Mucosa of descending colon (tissue), 3 donors: Measurements from ENCODE around the gene PCSK2. TPM values are rescaled to one million over a fixed set of nuclear protein-coding genes. Genes with fewer than 3 reads are reported as not detected.

ENCODE experiments used
- ATAC-seq: fragments of 200-7000 bp; cut with Tn5 transposase; one replicate; pipeline ENCODE4 v1.9.1; 2020; ENCODE audit warnings: mild to moderate bottlenecking, moderate library complexity
- DNase-seq, 3 donors: peaks; one replicate each; pipeline ENCODE4 v3.0.0-alpha.2; 2020
- H3K36me3 ChIP-seq: fragments of 200-600 bp; one replicate; pipeline ENCODE4 v1.8.0; 2021; ENCODE audit warnings: low read depth, mild to moderate bottlenecking
- H3K4me1 ChIP-seq: fragments of 200-600 bp; one replicate; pipeline ENCODE4 v1.8.0; 2021; ENCODE audit warnings: low read depth, mild to moderate bottlenecking
- H3K4me3 ChIP-seq: fragments of 200-600 bp; one replicate; pipeline ENCODE4 v1.8.0; 2021; ENCODE audit warnings: mild to moderate bottlenecking
- H3K9me3 ChIP-seq: fragments of 200-600 bp; one replicate; pipeline ENCODE4 v1.8.0; 2021; ENCODE audit warnings: mild to moderate bottlenecking
- CTCF ChIP-seq: fragments of 200-600 bp; IDR thresholded peaks from one replicate; pipeline ENCODE4 v1.8.0; 2022; ENCODE audit warnings: antibody characterized with exemption, mild to moderate bottlenecking
- intact Hi-C, 2 donors: fragments of 100-400 bp; cut with DNase I in 1 of 2; cut with micrococcal nuclease in 1 of 2; formaldehyde crosslinking; loops; one replicate each; pipeline versions ENCODE4 v1.11.0 to v1.11.1; 2022; cut with DNase I, micrococcal nuclease
- long read RNA-seq, 2 donors: library from polyadenylated mRNA; unstranded; transcript quantifications; one replicate each; pipeline ENCODE4 v2.0.0, GENCODE V29; 2019 to 2021
- total RNA-seq, 3 donors: library from RNA; stranded (reverse); fragmentation: NEBNext Ultra II Directional in 2 of 3; extraction: Animal tissue kit (Norgen Biotek cat#: 25700) in 2 of 3; gene quantifications; one replicate each; pipeline versions ENCODE4 v1.2.1 to v1.2.4, GENCODE V29; 2021 to 2023
- donor health status: DM: no; HTN: no; CAD: no; lungs with moderate emphysema.
- donor health status: DM: no; HTN: no; CAD: no.
- donor health status: DM: no; HTN: yes; CAD: no.

PCSK2 gene, protein sequence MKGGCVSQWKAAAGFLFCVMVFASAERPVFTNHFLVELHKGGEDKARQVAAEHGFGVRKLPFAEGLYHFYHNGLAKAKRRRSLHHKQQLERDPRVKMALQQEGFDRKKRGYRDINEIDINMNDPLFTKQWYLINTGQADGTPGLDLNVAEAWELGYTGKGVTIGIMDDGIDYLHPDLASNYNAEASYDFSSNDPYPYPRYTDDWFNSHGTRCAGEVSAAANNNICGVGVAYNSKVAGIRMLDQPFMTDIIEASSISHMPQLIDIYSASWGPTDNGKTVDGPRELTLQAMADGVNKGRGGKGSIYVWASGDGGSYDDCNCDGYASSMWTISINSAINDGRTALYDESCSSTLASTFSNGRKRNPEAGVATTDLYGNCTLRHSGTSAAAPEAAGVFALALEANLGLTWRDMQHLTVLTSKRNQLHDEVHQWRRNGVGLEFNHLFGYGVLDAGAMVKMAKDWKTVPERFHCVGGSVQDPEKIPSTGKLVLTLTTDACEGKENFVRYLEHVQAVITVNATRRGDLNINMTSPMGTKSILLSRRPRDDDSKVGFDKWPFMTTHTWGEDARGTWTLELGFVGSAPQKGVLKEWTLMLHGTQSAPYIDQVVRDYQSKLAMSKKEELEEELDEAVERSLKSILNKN
- total RNA-seq: 1 to 10 TPM in 2 of 3 donors, under 1 TPM in 1; 0.48 to 5.6 (median 1.4) TPM
- long read RNA-seq, donor 1, full-length matches to known transcripts: 9 of 10 reads
- long read RNA-seq, donor 1, partial matches to known transcripts: 1 of 10 reads
- long read RNA-seq, donor 1, other reads (novel, unspliced or antisense): 0 of 10 reads
- long read RNA-seq, donor 2, full-length matches to known transcripts: 1 of 1 reads
- long read RNA-seq, donor 2, partial matches to known transcripts: 0 of 1 reads
- long read RNA-seq, donor 2, other reads (novel, unspliced or antisense): 0 of 1 reads

- TF ChIP-seq CTCF: no peak
- H3K36me3 ChIP-seq: no peaks in the 10 kb centered on the region
- ATAC-seq: peak; percentile 36
- intact Hi-C loops: no loop called here
- no peaks in the 10 kb centered on the region for H3K9me3 ChIP-seq
- H3K4me1 ChIP-seq: no peaks in the 10 kb centered on the region
- no peak within 1 kb of the TSS for H3K4me3 ChIP-seq
- DNase-seq: peak; percentile 12 to 38 (median 34)
Measured at GRCh38 chr20:17226410-17227218, at the start of gene PCSK2. TSS of gene PCSK2 (plus strand) at chr20:17227040. CDS start at chr20:17227306, 266 bp downstream.

- DNase-seq: no peak
- no peaks in the 10 kb centered on the region for H3K36me3 ChIP-seq
- no peak for TF ChIP-seq CTCF
- no peaks in the 10 kb centered on the region for H3K4me1 ChIP-seq
- intact Hi-C loops: no loop called here
- no peaks in the 10 kb centered on the region for H3K9me3 ChIP-seq
- H3K4me3 ChIP-seq: no peak overlapping the region
- no peak for ATAC-seq
Measured at GRCh38 chr20:17177341-17177740, 49.5 kb upstream of the PCSK2 start.

DNA sequence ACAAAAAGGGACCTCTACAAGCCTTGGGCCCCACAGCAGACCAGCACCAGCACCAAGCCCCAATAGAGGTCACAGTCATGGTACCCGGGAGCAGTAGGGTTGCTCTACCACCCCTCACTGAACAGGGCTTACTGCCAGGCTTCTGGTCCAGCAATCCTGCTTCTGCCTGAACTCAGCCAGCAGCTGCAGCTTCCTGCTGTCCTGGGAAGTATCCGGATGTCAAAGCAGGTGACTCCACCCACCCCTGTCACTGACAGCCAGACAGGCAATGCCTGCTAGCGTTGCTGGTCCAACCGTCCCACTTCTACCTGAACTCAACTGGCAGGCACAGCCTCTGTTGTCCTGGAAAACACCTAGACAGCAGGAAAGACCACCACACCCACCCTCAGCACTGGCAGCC, 47.0 kb upstream of the PCSK2 start:
- TF ChIP-seq CTCF: no peak
- ATAC-seq (no peak), DNase-seq (no peak)
- no peaks in the 10 kb centered on the region for H3K36me3 ChIP-seq
- peaks cover 2% of the 10 kb centered on the region for H3K9me3 ChIP-seq
- H3K4me1 ChIP-seq: no peaks in the 10 kb centered on the region
- intact Hi-C loops: no loop called here
- no peak overlapping the region for H3K4me3 ChIP-seq

- no peak for TF ChIP-seq CTCF
- H3K9me3 ChIP-seq: peaks cover under 1% of the 10 kb centered on the region
- intact Hi-C loops: no loop called here
- no peaks in the 10 kb centered on the region for H3K36me3 ChIP-seq
- no peaks in the 10 kb centered on the region for H3K4me1 ChIP-seq
- DNase-seq (no peak), ATAC-seq (no peak)
- H3K4me3 ChIP-seq: no peak overlapping the region
Measured at GRCh38 chr20:17189976-17190695, 36.7 kb upstream of the PCSK2 start.

DNA sequence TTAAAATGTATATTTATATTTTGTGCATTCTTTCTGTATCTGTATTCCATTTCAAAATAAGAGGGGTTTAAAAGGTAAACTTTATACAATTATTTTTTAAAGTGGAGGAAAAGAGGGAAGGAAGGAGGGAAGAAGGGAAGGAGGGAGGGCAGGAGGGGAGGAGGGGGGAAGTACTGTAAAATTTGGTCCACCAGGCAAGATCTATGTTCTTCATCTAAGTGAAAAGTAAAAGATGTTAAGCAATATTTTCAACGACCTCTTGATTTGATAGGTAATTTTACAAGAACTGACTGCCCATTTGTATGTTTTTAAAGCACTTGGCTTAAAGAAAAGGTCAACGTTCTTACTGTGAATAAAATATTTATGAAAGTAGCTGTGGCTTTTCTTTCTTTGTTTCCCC, 29.8 kb upstream of the PCSK2 start:
- no peak overlapping the region for H3K4me3 ChIP-seq
- no peaks in the 10 kb centered on the region for H3K36me3 ChIP-seq
- DNase-seq (no peak), ATAC-seq (no peak)
- no peak for TF ChIP-seq CTCF
- no peaks in the 10 kb centered on the region for H3K4me1 ChIP-seq
- H3K9me3 ChIP-seq: no peaks in the 10 kb centered on the region
- intact Hi-C loops: no loop called here
